Activated B cell treated with CpG ODN at 0.5 μM for 24 hours (primary cell): ENCODE data around the gene PYCARD. TPM values are rescaled to one million over a fixed set of nuclear protein-coding genes. Genes with fewer than 3 reads are reported as not detected.
"Not testable (repeated sequence)": the region's sequence is repeated elsewhere in the genome, so short reads cannot be mapped to it uniquely, and the experiment has no call there.

Experiments
- ATAC-seq: fragments of 200-7000 bp; cut with Tn5 transposase; one replicate; pipeline ENCODE4 v1.10.0; 2021; ENCODE audit warnings: low read depth, mild to moderate bottlenecking, moderate library complexity
- CTCF ChIA-PET: fragments of 350-600 bp; sonication (Branson Sonifier 250); formaldehyde crosslinking; loops from one replicate; lab custom pipeline; 2021; ENCODE audit warnings: antibody characterized with exemption; lab: Charles Lee
- POLR2A ChIA-PET: fragments of 350-600 bp; sonication (Branson Sonifier 250); formaldehyde crosslinking; loops from one replicate; lab custom pipeline; 2021; ENCODE audit warnings: antibody characterized with exemption; lab: Charles Lee
- DNase-seq: peaks from one replicate; pipeline ENCODE4 v3.0.0; 2022
- H3K27ac Mint-ChIP-seq: one replicate; pipeline ENCODE4 v1.8.0; 2020; ENCODE audit warnings: mixed read lengths
- H3K27me3 Mint-ChIP-seq: one replicate; pipeline ENCODE4 v1.8.0; 2021; ENCODE audit warnings: mixed read lengths
- H3K36me3 Mint-ChIP-seq: one replicate; pipeline ENCODE4 v1.8.0; 2021; ENCODE audit warnings: low read depth, mixed read lengths
- H3K4me1 Mint-ChIP-seq: one replicate; pipeline ENCODE4 v1.8.0; 2021; ENCODE audit warnings: mixed read lengths
- H3K4me3 Mint-ChIP-seq: one replicate; pipeline ENCODE4 v1.8.0; 2020; ENCODE audit warnings: mild to moderate bottlenecking, mixed read lengths
- H3K9me3 Mint-ChIP-seq: one replicate; pipeline ENCODE4 v1.8.0; 2020; ENCODE audit warnings: mixed read lengths
- intact Hi-C: fragments of 100-400 bp; cut with micrococcal nuclease; formaldehyde crosslinking; loops from one replicate; pipeline ENCODE4 v1.15.1; 2024
- total RNA-seq: library from RNA; stranded (reverse); gene quantifications from 2 replicates; pipeline ENCODE4 v1.2.3, GENCODE V29; 2022
- TF ChIP-seq, protein P1 (sequence below): fragments of 200-600 bp; IDR thresholded peaks from one replicate; pipeline ENCODE4 v1.8.0; 2022; ENCODE audit warnings: antibody characterized with exemption, mild to moderate bottlenecking

PYCARD gene
- total RNA-seq, 1 donor from 2014 or later: 21.7 TPM

- ATAC-seq (peak; percentile 3), DNase-seq (no peak)
- intact Hi-C loops: loop anchor here (1.0 to 10.0 kb wide), 4 partner anchors 62 to 1362 kb away; partner anchors contain the start of genes KAT8, PAGR1 and ZNF267
- ChIA-PET POLR2A (interaction anchor here (0.6 to 5.2 kb wide), 45 partner anchors 10 to 1441 kb away, joined by 3 to 147 read pairs (median 6); partner anchors contain the start of genes ARMC5, BCKDK, FBRS and HSD3B7), CTCF (interaction anchor here (1.8 kb wide), 1 partner anchor 37 kb away, joined by 11 read pairs; no protein-coding TSS in a partner anchor)
- no peaks in the 10 kb centered on the region for H3K27me3 Mint-ChIP-seq
- H3K36me3 Mint-ChIP-seq: peaks cover 37% of the 10 kb centered on the region
- H3K4me3 Mint-ChIP-seq: peak overlapping the region; percentile 96
- TF ChIP-seq, protein P1, sequence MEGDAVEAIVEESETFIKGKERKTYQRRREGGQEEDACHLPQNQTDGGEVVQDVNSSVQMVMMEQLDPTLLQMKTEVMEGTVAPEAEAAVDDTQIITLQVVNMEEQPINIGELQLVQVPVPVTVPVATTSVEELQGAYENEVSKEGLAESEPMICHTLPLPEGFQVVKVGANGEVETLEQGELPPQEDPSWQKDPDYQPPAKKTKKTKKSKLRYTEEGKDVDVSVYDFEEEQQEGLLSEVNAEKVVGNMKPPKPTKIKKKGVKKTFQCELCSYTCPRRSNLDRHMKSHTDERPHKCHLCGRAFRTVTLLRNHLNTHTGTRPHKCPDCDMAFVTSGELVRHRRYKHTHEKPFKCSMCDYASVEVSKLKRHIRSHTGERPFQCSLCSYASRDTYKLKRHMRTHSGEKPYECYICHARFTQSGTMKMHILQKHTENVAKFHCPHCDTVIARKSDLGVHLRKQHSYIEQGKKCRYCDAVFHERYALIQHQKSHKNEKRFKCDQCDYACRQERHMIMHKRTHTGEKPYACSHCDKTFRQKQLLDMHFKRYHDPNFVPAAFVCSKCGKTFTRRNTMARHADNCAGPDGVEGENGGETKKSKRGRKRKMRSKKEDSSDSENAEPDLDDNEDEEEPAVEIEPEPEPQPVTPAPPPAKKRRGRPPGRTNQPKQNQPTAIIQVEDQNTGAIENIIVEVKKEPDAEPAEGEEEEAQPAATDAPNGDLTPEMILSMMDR: no peak
- H3K27ac Mint-ChIP-seq: peak overlapping the region; percentile 100
- no peaks in the 10 kb centered on the region for H3K9me3 Mint-ChIP-seq
- peaks cover 54% of the 10 kb centered on the region for H3K4me1 Mint-ChIP-seq
Observed at GRCh38 chr16:31179219-31179746, 23.3 kb downstream of the PYCARD start.

DNA sequence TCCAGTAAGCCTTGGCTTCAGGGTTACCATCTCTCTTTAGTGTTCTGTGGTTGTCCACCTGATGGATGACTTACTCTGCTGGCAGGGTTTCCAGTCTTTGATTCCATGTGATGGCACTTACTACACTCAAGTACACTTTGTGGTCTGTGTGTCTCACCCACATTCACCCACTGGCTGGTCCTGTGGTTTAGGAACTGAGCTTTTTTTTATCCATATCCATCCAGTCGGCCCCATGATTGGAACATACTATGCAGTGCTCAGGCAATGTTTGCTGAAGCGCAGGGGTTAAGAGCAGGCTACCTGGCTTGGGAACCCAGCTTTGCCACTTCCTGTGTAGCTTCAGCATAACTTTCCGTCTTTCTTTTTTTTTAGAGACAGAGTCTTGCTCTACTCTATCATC, 25.4 kb downstream of the PYCARD start:
- ChIA-PET CTCF (interaction anchor here (1.0 to 2.2 kb wide), 3 partner anchors 35 to 205 kb away, joined by 3 to 12 read pairs (median 4); no protein-coding TSS in a partner anchor), POLR2A (interaction anchor here (0.6 to 5.2 kb wide), 10 partner anchors 13 to 282 kb away, joined by 3 to 147 read pairs (median 4); partner anchors contain the start of genes ARMC5, PYCARD, ZNF646 and ZNF668)
- Mint-ChIP-seq H3K9me3 (no peaks in the 10 kb centered on the region), H3K36me3 (peaks cover 17% of the 10 kb centered on the region), H3K27ac (peak overlapping the region; percentile 100), H3K27me3 (no peaks in the 10 kb centered on the region), H3K4me1 (peaks cover 34% of the 10 kb centered on the region), H3K4me3 (peak overlapping the region; percentile 30)
- TF ChIP-seq, protein P1: no peak
- intact Hi-C loops: loop anchor here (5.0 to 10.0 kb wide), 3 partner anchors 60 to 1360 kb away; partner anchors contain the start of genes KAT8, PAGR1 and ZNF267
- DNase-seq: no peak
- no peak for ATAC-seq

DNA sequence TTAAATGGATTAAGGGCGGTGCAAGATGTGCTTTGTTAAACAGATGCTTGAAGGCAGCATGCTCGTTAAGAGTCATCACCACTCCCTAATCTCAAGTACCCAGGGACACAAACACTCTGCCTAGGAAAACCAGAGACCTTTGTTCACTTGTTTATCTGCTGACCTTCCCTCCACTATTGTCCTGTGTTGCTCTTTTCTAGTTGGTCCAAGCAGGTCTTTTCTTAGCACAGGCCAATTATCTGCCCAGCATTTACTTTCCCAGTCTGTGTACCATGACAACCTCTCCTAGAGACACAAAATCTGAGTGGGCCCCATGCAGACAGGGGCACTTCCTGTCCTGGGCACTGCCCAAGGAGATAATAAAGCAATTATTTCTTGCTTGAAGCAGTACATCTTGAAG, 32.5 kb downstream of the PYCARD start:
- H3K27ac Mint-ChIP-seq, H3K4me1 Mint-ChIP-seq, H3K9me3 Mint-ChIP-seq, H3K36me3 Mint-ChIP-seq, H3K4me3 Mint-ChIP-seq, CTCF ChIA-PET, ATAC-seq, DNase-seq, POLR2A ChIA-PET, H3K27me3 Mint-ChIP-seq: not testable (repeated sequence)
- intact Hi-C loops: loop anchor here (10.0 kb wide), 1 partner anchor 705 kb away; the partner anchor contains the start of gene ZNF267

DNA sequence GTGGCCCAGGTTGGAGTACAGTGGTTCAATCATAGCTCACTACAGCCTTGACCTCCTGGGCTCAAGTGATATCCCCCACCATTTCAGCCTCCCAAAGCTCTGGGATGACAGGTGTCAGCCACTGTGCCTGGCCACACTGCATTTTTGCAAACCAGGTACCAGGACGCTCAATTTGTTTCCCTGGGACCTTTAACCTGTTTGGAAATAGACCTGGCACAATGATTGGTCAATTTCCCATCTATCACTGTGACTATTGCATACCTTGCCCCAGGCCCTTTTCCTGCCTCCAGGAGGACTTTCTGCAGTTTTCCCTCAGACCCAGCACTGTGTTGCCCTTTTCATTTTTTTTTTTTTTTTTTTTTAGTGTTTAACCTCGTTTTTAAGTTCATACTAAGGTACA, 33.7 kb downstream of the PYCARD start:
- Mint-ChIP-seq H3K36me3 (no peaks in the 10 kb centered on the region), H3K27me3 (no peaks in the 10 kb centered on the region), H3K4me1 (no peaks in the 10 kb centered on the region), H3K27ac (no peak overlapping the region), H3K4me3 (no peak overlapping the region), H3K9me3 (no peaks in the 10 kb centered on the region)
- DNase-seq (no peak), ATAC-seq (no peak)
- TF ChIP-seq, protein P1: no peak
- POLR2A ChIA-PET: interaction anchor here (0.6 kb wide), 1 partner anchor 30 kb away, joined by 3 read pairs; no protein-coding TSS in a partner anchor
- CTCF ChIA-PET: no interaction called here
- intact Hi-C loops: no loop called here

DNA sequence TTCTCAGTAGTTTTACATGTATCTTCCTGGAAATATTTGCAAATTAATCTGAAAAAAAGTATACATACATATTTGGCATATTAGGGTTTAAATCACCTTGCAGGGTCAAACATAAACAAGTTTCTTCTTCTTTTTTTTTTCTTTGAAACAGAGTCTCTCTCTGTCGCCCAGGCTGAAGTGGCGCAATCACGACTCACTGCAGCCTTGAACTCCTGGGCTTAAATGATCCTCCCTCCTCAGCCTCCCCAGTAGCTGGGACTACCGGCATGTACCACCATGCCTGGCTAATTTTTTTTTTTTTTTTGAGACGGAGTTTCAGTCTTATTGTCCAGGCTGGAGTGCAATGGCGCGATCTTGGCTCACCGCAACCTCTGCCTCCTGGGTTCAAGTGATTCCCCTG, 35.2 kb downstream of the PYCARD start:
- POLR2A ChIA-PET: interaction anchor here (0.7 kb wide), 3 partner anchors 17 to 26 kb away, joined by 3 to 5 read pairs (median 3); partner anchors contain the start of gene PRSS36
- Mint-ChIP-seq H3K36me3 (no peaks in the 10 kb centered on the region), H3K9me3 (no peaks in the 10 kb centered on the region)

More for the DNA sequence above, 35.2 kb downstream of the PYCARD start:
- TF ChIP-seq, protein P1: no peak
- ATAC-seq (no peak), DNase-seq (no peak)
- Mint-ChIP-seq H3K4me1 (no peaks in the 10 kb centered on the region), H3K4me3 (no peak overlapping the region), H3K27me3 (no peaks in the 10 kb centered on the region), H3K27ac (no peak overlapping the region)
- CTCF ChIA-PET: no interaction called here
- intact Hi-C loops: no loop called here
